Heart left ventricle (tissue), 16 donors: ENCODE measurements around the gene RFWD3. TPM values are rescaled to one million over a fixed set of nuclear protein-coding genes. Genes with fewer than 3 reads are reported as not detected.
"Not testable (repeated sequence)": the region's sequence is repeated elsewhere in the genome, so short reads cannot be mapped to it uniquely, and the experiment has no call there.

Experiments used
- ATAC-seq, 4 donors: fragments of 200-7000 bp; cut with Tn5 transposase; one replicate each; pipeline ENCODE4 v1.9.1; 2020 to 2022; ENCODE audit warnings: moderate library complexity in 4 of 4, mild to moderate bottlenecking in 3 of 4, moderate number of reproducible peaks in 1 of 4
- DNase-seq, 5 donors: peaks; one replicate each; pipeline ENCODE4 v3.0.0-alpha.2; 2020
- H3K27ac ChIP-seq, 12 donors: fragments of 200-600 bp; sonication (generic) in 4 of 12; one replicate each; pipeline versions ENCODE4 v1.5.0 to v1.8.0; 2016 to 2022; ENCODE audit warnings: mild to moderate bottlenecking in 2 of 12
- H3K27me3 ChIP-seq, 9 donors: fragments of 200-600 bp; sonication (generic) in 2 of 9; one replicate each; pipeline versions ENCODE4 v1.5.1 to v1.8.0; 2016 to 2022; ENCODE audit warnings: mild to moderate bottlenecking in 3 of 9
- H3K36me3 ChIP-seq, 9 donors: fragments of 200-600 bp; sonication (generic) in 2 of 9; one replicate each; pipeline versions ENCODE4 v1.5.0 to v1.8.0; 2018 to 2022; ENCODE audit warnings: mild to moderate bottlenecking in 2 of 9
- H3K4me1 ChIP-seq, 12 donors: fragments of 200-600 bp; sonication (generic) in 4 of 12; one replicate each; pipeline versions ENCODE4 v1.5.0 to v1.8.0; 2016 to 2022; ENCODE audit warnings: mild to moderate bottlenecking in 3 of 12
- H3K4me3 ChIP-seq, 12 donors: fragments of 200-600 bp; sonication (generic) in 4 of 12; one replicate each; pipeline versions ENCODE4 v1.5.0 to v1.8.0; 2017 to 2022; ENCODE audit warnings: mild to moderate bottlenecking in 9 of 12, moderate library complexity in 4 of 12
- H3K9me3 ChIP-seq, 12 donors: fragments of 200-600 bp; sonication (generic) in 4 of 12; one replicate each; pipeline versions ENCODE4 v1.5.0 to v1.8.0; 2016 to 2022; ENCODE audit warnings: mild to moderate bottlenecking in 1 of 12
- POLR2A ChIP-seq, 2 donors: fragments of 450-650 bp; IDR thresholded peaks; one replicate each; pipeline ENCODE4 v1.6.1; 2017; ENCODE audit warnings: antibody characterized with exemption in 2 of 2, mild to moderate bottlenecking in 2 of 2, moderate library complexity in 2 of 2
- WGBS, 4 donors: extraction: QIAGEN DNeasy Blood & Tissue Kit in 2 of 4; methylation state at CpG; one replicate each; pipeline versions ENCODE4 v1.1.5 to v1.1.7; 2013 to 2018; 5-methylcytosine and 5-hydroxymethylcytosine counted together
- intact Hi-C, 10 donors: fragments of 100-400 bp; cut with DNase I; formaldehyde crosslinking; loops; one replicate each; pipeline versions ENCODE4 v1.11.1 to v1.14.2; 2022
- polyA plus RNA-seq, 2 donors: library from polyadenylated mRNA; stranded (reverse); fragments of 200-250 nt; gene quantifications; one replicate each; pipeline ENCODE4 v1.2.3, GENCODE V29; 2013
- total RNA-seq, 9 donors: library from RNA; depleted of rRNA in 2 of 9; stranded (reverse); fragments of >200 nt in 2 of 9; fragmentation: NEBNext Ultra II Directional in 3 of 9; extraction: Animal tissue kit (Norgen Biotek cat#: 25700) in 3 of 9; gene quantifications; one replicate each; pipeline versions ENCODE4 v1.1.0 to v1.2.4, GENCODE V29; 2016 to 2023
- TF ChIP-seq, protein P1 (sequence below), 12 donors: fragments of 200-600 bp; sonication (generic) in 4 of 12; IDR thresholded peaks; one replicate each; pipeline versions ENCODE4 v1.5.0 to v1.8.0; 2018 to 2022; ENCODE audit warnings: antibody characterized with exemption in 12 of 12, mild to moderate bottlenecking in 5 of 12
- donor health status: ischemic (EF 13 %, LVEDD 7.1; RV severe dilation, severe dysfunction).
- donor health status: healthy with polysubstance abuse.
- donor health status: DM: no; HTN: yes; CAD: no.
- donor health status: DM: no; HTN: no; CAD: no.
- donor health status: ischemic (EF 25% LVEDD 6.9; RV normal size, moderate dysfunction).
- donor health status: ischemic (EF 25% LVEDD 5.7; RV mildly dilated, moderate dysfunction).
- donor health status: healthy.
- donor health status: DM: yes; HTN: yes; CAD: no.
- donor health status: ischemic (EF 35%, LVEDD 5.7; RV mildly dilated, moderate dysfunction).
- donor health status: nonischemic (EF 11% LVEDD 7.7; RV severe dilation, severe dysfunction).
- donor health status: DM: yes; HTN: yes; CAD: no.
- donor health status: PGD.
- donor health status: ischemic (EF 29% LVEDD 5.4; RV normal size, mild dysfunction).
- donor health status: nonischemic (EF 23%, LVEDD 6.1; RV moderate dilation, normal function).

RFWD3 gene
- total and polyA plus RNA-seq, 11 donors, result 3.3 to 14.4 (median 5.1) TPM

DNA sequence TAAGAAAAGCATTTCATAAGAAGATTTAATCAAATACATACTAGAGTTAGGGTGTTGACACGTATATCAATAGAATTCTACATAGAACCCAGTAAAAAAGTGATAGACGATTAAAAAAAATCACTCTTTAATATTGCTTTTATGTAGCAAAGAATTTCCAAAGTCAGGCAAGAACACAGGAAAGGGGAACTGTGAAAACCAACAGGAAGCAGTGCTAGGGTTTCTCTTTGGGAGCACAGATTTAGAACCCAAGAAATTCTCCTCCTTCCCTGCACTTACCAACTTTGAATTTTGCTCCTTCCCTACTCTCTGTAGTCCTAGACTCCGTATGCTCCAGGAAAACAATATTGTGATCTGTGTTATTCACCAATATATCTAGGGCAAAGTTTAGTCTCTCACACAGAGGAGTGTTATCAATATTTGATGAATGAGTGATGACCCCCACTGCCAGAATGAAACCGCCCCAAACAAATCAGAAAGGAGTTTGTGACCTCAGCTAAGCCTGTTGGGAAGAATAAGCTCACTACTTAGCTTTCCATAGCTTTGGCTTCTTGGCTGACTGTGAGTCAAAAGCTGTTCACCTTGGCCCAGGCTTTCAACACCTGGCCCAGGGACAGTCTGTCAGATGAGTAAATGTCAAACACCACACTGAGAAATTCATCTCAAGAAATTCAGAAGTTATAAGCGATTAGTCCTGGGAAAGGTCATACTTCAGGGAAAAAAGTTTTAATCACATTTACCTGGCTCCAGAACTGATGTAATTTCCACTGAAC is 8.6 kb downstream of the RFWD3 start:
- H3K36me3 ChIP-seq, result peaks cover 0 to 85% (median 68%) of the 10 kb centered on the region in 9 donors
- no peaks in the 10 kb centered on the region for H3K27me3 ChIP-seq
- TF ChIP-seq, protein P1, sequence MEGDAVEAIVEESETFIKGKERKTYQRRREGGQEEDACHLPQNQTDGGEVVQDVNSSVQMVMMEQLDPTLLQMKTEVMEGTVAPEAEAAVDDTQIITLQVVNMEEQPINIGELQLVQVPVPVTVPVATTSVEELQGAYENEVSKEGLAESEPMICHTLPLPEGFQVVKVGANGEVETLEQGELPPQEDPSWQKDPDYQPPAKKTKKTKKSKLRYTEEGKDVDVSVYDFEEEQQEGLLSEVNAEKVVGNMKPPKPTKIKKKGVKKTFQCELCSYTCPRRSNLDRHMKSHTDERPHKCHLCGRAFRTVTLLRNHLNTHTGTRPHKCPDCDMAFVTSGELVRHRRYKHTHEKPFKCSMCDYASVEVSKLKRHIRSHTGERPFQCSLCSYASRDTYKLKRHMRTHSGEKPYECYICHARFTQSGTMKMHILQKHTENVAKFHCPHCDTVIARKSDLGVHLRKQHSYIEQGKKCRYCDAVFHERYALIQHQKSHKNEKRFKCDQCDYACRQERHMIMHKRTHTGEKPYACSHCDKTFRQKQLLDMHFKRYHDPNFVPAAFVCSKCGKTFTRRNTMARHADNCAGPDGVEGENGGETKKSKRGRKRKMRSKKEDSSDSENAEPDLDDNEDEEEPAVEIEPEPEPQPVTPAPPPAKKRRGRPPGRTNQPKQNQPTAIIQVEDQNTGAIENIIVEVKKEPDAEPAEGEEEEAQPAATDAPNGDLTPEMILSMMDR (IDR thresholded peaks at IDR 0.05), result no peak
- no peak for TF ChIP-seq POLR2A (IDR thresholded peaks at IDR 0.05)
- H3K4me1 ChIP-seq, result peaks cover 0 to 52% (median 0%) of the 10 kb centered on the region in 12 donors
- no peaks in the 10 kb centered on the region for H3K9me3 ChIP-seq
- no peak overlapping the region for H3K4me3 ChIP-seq
- DNase-seq (no peak), ATAC-seq (no peak)
- H3K27ac ChIP-seq, result peak overlapping the region in 1 of 12 donors; percentile 43
- 69 to 81% (median 73%) methylated on average over 5 of the region's 5 CpGs for WGBS, 4 donors
- intact Hi-C loops, result no loop called here

DNA sequence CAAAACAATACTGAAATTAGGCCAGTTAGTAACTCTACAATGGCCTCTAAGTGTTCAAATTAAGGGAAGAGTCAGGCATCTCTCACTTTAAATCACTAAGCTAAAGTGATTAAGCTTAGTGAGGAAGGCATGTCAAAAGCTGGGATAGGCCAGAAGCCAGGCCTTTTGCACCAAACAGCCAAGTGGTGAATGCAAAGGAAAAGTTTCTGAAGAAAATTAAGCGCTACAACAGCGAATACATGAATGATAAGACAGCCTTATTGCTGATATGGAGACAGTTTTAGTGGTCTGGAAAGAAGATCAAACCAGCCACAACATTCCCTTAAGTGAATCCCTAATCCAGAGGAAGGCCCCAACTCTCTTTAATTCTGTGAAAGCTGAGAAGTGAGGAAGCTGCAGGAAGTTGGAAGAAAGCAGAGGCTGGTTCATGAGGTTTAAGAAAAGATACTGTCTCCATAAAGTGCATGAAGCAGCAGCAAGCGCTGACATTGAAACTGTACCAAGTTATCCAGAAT is 12.1 kb downstream of the RFWD3 start:
- no peak overlapping the region for H3K27ac ChIP-seq
- ATAC-seq (no peak), DNase-seq (no peak)
- peaks cover 0 to 80% (median 64%) of the 10 kb centered on the region in 9 donors for H3K36me3 ChIP-seq
- peaks cover 0 to 41% (median 4%) of the 10 kb centered on the region in 12 donors for H3K4me1 ChIP-seq
- intact Hi-C loops, result no loop called here
- no peak overlapping the region for H3K4me3 ChIP-seq
- 87 to 94% (median 88%) methylated on average over 3 of the region's 3 CpGs for WGBS, 4 donors
- H3K27me3 ChIP-seq, result no peaks in the 10 kb centered on the region
- no peaks in the 10 kb centered on the region for H3K9me3 ChIP-seq
- TF ChIP-seq, protein P1 (IDR thresholded peaks at IDR 0.05), result no peak
- TF ChIP-seq POLR2A (IDR thresholded peaks at IDR 0.05), result no peak

DNA sequence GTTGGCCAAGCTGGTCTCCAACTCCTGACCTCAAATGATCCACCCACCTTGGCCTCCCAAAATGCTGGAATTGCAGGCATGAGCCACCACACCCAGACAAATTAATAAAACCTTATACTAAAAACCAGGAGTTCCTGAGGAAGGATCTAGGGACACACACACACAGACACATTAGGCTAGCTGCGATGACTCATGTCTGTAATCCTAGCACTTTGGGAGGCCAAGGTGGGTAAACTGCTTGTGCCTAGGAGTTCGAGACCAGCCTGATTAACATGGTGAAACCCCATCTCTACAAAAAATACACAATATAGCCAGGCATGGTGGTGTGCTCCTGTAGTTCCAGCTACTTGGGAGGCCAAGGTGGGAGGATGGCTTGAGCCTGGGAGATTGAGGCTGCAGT is 13.8 kb downstream of the RFWD3 start:
- H3K4me3 ChIP-seq, ATAC-seq, DNase-seq, H3K9me3 ChIP-seq, H3K27ac ChIP-seq, intact Hi-C loops, H3K27me3 ChIP-seq: not testable (repeated sequence)
- peaks cover 0 to 80% (median 65%) of the 10 kb centered on the region in 9 donors for H3K36me3 ChIP-seq
- H3K4me1 ChIP-seq, result peaks cover 0 to 26% (median 2%) of the 10 kb centered on the region in 12 donors
- 94 to 97% (median 96%) methylated on average over 2 of the region's 2 CpGs for WGBS, 4 donors

DNA sequence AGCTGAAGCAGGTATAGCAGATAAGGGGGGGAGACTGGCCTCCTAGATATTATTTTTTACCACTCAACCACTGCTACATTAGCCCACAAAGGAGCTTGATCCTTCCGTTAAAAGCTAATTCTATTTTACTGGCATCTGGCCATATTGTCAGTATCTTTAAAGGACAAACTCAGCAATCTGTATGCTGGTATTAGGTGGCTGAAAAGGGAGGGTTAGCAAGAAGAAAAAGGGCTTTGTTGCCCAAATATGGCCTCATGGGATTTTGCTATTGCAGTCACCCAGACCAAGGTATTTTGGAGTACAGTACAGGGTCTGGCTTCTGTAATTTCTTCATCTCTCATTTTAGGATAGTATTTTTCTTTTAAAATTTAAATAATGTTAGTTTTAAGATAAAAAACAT is 14.4 kb downstream of the RFWD3 start:
- DNase-seq, result no peak
- intact Hi-C loops, result no loop called here
- Histone ChIP-seq H3K9me3 (no peaks in the 10 kb centered on the region), H3K4me3 (no peak overlapping the region), H3K36me3 (peaks cover 0 to 84% (median 65%) of the 10 kb centered on the region in 9 donors), H3K4me1 (peaks cover 0 to 20% (median 2%) of the 10 kb centered on the region in 12 donors), H3K27ac (no peak overlapping the region), H3K27me3 (no peaks in the 10 kb centered on the region)
- no peak for ATAC-seq
- TF ChIP-seq, protein P1 (IDR thresholded peaks at IDR 0.05), result no peak
- no peak for TF ChIP-seq POLR2A (IDR thresholded peaks at IDR 0.05)
- WGBS, 4 donors, result 40 to 61% (median 53%) methylated on average over 1 of the region's 1 CpG
